ENCODE results near the gene PCDHGB5.
A peak's percentile ranks its signal among the peaks of the same experiment; 100 is the strongest.

PCDHGB5 gene

GRCh38 chr5:141356950-141357349 lies 40.8 kb upstream of the PCDHGB5 start:
- no peak for DNase-seq (ENCODE audit: low read depth)
- H3K4me3 ChIP-seq (ENCODE audit: low read length) = no peak overlapping the region
- TF ChIP-seq CTCF (IDR thresholded peaks at IDR 0.05; ENCODE audit: insufficient read depth, low read depth, low read length, missing control alignments) = no peak

- DNase-seq (ENCODE audit: low read depth) = peak; percentile 10
- H3K4me3 ChIP-seq (ENCODE audit: low read length) = no peak within 1 kb of the TSS
- no peak for TF ChIP-seq CTCF (IDR thresholded peaks at IDR 0.05; ENCODE audit: insufficient read depth, low read depth, low read length, missing control alignments)
Measured at GRCh38 chr5:141359790-141360426, 37.8 kb upstream of the PCDHGB5 start, which contains the start of gene PCDHGB2. PCDHGB2 (plus strand) TSS chr5:141359994; CDS start chr5:141360136, 142 bp downstream.

GRCh38 chr5:141360685-141361084 lies 37.1 kb upstream of the PCDHGB5 start:
- TF ChIP-seq CTCF (IDR thresholded peaks at IDR 0.05; ENCODE audit: insufficient read depth, low read depth, low read length, missing control alignments) = no peak
- no peak for DNase-seq (ENCODE audit: low read depth)
- no peak overlapping the region for H3K4me3 ChIP-seq (ENCODE audit: low read length)

- no peak for DNase-seq (ENCODE audit: low read depth)
- no peak for TF ChIP-seq CTCF (IDR thresholded peaks at IDR 0.05; ENCODE audit: insufficient read depth, low read depth, low read length, missing control alignments)
- H3K4me3 ChIP-seq (ENCODE audit: low read length) = no peak overlapping the region
Measured at GRCh38 chr5:141362719-141363118, 35.0 kb upstream of the PCDHGB5 start.

GRCh38 chr5:141363952-141364660 lies 33.6 kb upstream of the PCDHGB5 start, which contains the start of gene PCDHGA5:
PCDHGA5 (plus strand) TSS chr5:141364162; CDS start chr5:141364331, 169 bp downstream.
- no peak for TF ChIP-seq CTCF (IDR thresholded peaks at IDR 0.05; ENCODE audit: insufficient read depth, low read depth, low read length, missing control alignments)
- no peak for DNase-seq (ENCODE audit: low read depth)
- no peak within 1 kb of the TSS for H3K4me3 ChIP-seq (ENCODE audit: low read length)

GRCh38 chr5:141366016-141366896 lies 31.5 kb upstream of the PCDHGB5 start:
- H3K4me3 ChIP-seq (ENCODE audit: low read length) = no peak overlapping the region
- TF ChIP-seq CTCF (IDR thresholded peaks at IDR 0.05; ENCODE audit: insufficient read depth, low read depth, low read length, missing control alignments) = no peak
- no peak for DNase-seq (ENCODE audit: low read depth)

Data from epithelial cell of esophagus (primary cell).